Natural killer cell treated with Interleukin-12 subunit alpha and Interleukin-12 subunit beta and Interleukin-15 and Interleukin-18, amount 100 ng/mL, for 72 hours (primary cell): ENCODE measurements around the gene FOXJ3. TPM values are rescaled to one million over a fixed set of nuclear protein-coding genes. Genes with fewer than 3 reads are reported as not detected.
"Not testable (repeated sequence)": the region's sequence is repeated elsewhere in the genome, so short reads cannot be mapped to it uniquely, and the experiment has no call there.

Source experiments
- ATAC-seq, 2 donors: fragments of 150-1000 bp; cut with Tn5 transposase in 1 of 2; sonication (Bioruptor Pico), chemical (Tn5 transposase) in 1 of 2; 2 replicates each; pipeline ENCODE4 v1.10.0; 2021
- DNase-seq: peaks from one replicate; pipeline ENCODE4 v3.0.0; 2022; ENCODE audit warnings: low spot score
- H3K27ac Mint-ChIP-seq, 2 donors: 1 replicate in 1 of 2; 2 replicates in 1 of 2; pipeline ENCODE4 v1.8.0; 2022; ENCODE audit warnings: mixed read lengths in 2 of 2, mild to moderate bottlenecking in 1 of 2, moderate library complexity in 1 of 2
- H3K27me3 Mint-ChIP-seq, 2 donors: 1 replicate in 1 of 2; 2 replicates in 1 of 2; pipeline ENCODE4 v1.8.0; 2022; ENCODE audit warnings: mixed read lengths in 2 of 2
- H3K36me3 Mint-ChIP-seq: one replicate; pipeline ENCODE4 v1.8.0; 2022; ENCODE audit warnings: mixed read lengths
- H3K4me1 Mint-ChIP-seq, 2 donors: 1 replicate in 1 of 2; 2 replicates in 1 of 2; pipeline ENCODE4 v1.8.0; 2022; ENCODE audit warnings: low read depth in 2 of 2, mixed read lengths in 2 of 2, mild to moderate bottlenecking in 1 of 2
- H3K4me3 Mint-ChIP-seq: one replicate; pipeline ENCODE4 v1.8.0; 2022; ENCODE audit warnings: mixed read lengths
- H3K9me3 Mint-ChIP-seq: 2 replicates; pipeline ENCODE4 v1.8.0; 2022; ENCODE audit warnings: mixed read lengths
- total RNA-seq, 2 donors: library from RNA; stranded (reverse); gene quantifications; one replicate each; pipeline ENCODE4 v1.2.3, GENCODE V29; 2022

Gene FOXJ3
- total RNA-seq, 2 donors from 2014 or later: 57.9 to 69.9 TPM

DNA sequence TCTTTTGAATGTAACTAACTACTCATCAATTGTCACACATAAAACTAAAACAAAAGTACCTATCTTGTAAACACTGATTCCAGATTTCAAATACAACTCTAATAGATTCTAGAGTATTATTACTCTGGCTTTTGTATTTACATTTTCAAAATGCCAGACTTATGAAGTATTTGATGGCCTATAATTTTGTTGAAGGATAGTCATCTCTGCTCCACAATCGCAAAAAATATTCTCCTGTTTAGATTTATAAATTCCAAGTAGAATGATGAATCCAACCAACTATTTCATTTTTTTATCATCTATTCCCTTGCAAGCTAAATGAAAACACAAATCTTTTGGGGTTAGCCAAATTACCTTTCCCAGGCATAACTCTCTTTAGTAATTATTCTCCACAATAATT is 95.5 kb downstream of the FOXJ3 start:
- Mint-ChIP-seq H3K4me3 (no peak overlapping the region), H3K4me1 (peaks cover 31 to 42% of the 10 kb centered on the region in 2 donors), H3K27me3 (no peaks in the 10 kb centered on the region), H3K9me3 (peaks cover 20% of the 10 kb centered on the region), H3K36me3 (peaks cover 31% of the 10 kb centered on the region), H3K27ac (no peak overlapping the region)
- ATAC-seq (no peak), DNase-seq (no peak)

DNA sequence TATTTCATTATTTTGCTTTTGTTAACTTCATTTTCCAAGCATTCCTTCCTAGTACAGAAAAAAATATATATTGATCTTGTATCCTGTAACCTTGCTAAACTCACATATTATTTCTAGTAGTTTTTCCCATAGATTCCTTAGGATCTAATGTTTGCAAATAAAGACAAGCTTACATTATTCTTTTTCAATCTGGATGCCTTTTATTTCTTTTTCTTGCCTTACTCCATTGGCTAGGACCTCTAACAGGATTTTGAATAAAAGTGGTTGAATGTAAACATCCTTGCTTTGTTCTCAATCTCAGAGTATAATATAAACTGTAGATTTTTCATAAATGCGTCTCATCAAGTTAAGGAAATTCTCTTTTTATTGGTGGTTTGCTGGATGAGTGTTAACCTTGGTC is 96.0 kb downstream of the FOXJ3 start:
- Mint-ChIP-seq H3K4me3 (no peak overlapping the region), H3K4me1 (peaks cover 29 to 37% of the 10 kb centered on the region in 2 donors), H3K36me3 (peaks cover 31% of the 10 kb centered on the region)

DNA sequence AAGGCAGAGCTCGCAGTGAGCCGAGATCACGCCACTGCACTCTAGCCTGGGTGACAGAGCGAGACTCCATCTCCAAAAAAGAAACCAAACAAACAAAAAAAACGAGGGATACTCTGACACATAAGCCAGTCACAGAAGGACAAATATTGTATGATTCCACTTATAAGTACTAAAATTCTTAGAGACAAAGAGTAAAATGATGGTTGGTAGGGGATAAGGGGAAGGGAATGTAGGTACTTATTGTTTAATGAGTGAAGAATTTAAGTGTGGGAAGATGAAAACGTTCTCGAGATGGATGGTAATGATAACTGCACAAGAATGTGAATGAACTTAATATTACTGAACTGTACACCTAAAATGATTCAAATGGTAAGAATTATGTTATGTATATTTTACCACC is 103.8 kb downstream of the FOXJ3 start:
- Mint-ChIP-seq H3K27me3 (no peaks in the 10 kb centered on the region), H3K36me3 (peaks cover 7% of the 10 kb centered on the region), H3K9me3 (no peaks in the 10 kb centered on the region), H3K27ac (no peak overlapping the region), H3K4me1 (peaks cover 10 to 15% of the 10 kb centered on the region in 2 donors), H3K4me3 (no peak overlapping the region)
- DNase-seq (no peak), ATAC-seq (no peak)

More for the DNA sequence above, 96.0 kb downstream of the FOXJ3 start:
- H3K27ac Mint-ChIP-seq: no peak overlapping the region
- no peaks in the 10 kb centered on the region for H3K27me3 Mint-ChIP-seq
- DNase-seq (no peak), ATAC-seq (no peak)
- H3K9me3 Mint-ChIP-seq: peaks cover 20% of the 10 kb centered on the region

DNA sequence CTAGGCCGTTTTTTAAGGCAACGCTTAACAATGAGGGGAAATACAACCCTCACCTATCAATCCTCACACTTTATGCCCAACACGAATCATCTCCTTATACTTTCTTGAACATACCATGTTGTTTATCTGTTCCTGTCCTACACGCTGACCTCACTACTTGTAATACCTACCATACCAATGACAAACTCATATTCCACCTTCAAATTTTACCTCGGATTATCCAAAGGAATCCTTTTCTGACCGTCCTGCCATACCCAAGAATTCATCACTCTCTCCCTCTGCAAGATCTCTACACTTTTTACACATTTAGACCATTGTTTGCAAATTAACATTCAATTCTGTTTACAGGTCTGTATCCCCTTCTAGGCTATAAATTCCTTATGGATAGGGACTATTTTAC is 106.1 kb downstream of the FOXJ3 start:
- Mint-ChIP-seq H3K36me3 (peaks cover 3% of the 10 kb centered on the region), H3K4me1 (peaks cover 10 to 12% of the 10 kb centered on the region in 2 donors), H3K4me3 (no peak overlapping the region), H3K9me3 (no peaks in the 10 kb centered on the region), H3K27ac (no peak overlapping the region), H3K27me3 (no peaks in the 10 kb centered on the region)
- ATAC-seq: no peak
- no peak for DNase-seq

DNA sequence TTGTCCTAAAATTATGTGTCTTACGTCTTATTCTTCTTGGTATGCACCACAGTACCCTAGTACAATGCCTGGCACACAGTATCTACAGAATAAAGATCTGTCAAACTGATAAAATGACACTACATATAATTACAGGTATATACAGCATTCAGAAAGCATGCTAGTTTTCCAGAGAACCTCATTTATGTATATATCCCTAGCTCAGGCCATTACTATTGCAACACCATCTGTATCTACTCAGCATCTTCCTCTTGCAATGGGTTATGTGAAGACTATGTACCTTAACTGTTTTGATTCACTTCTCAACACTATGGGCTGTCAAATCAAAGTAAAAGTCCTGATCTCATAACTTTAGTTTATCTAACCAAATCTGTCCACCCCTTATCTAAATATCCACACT is 112.0 kb downstream of the FOXJ3 start:
- Mint-ChIP-seq H3K9me3 (no peaks in the 10 kb centered on the region), H3K27ac (no peak overlapping the region), H3K4me1 (peaks cover 32 to 45% of the 10 kb centered on the region in 2 donors), H3K36me3 (no peaks in the 10 kb centered on the region), H3K27me3 (no peaks in the 10 kb centered on the region), H3K4me3 (no peak overlapping the region)
- no peak for ATAC-seq
- DNase-seq: no peak

DNA sequence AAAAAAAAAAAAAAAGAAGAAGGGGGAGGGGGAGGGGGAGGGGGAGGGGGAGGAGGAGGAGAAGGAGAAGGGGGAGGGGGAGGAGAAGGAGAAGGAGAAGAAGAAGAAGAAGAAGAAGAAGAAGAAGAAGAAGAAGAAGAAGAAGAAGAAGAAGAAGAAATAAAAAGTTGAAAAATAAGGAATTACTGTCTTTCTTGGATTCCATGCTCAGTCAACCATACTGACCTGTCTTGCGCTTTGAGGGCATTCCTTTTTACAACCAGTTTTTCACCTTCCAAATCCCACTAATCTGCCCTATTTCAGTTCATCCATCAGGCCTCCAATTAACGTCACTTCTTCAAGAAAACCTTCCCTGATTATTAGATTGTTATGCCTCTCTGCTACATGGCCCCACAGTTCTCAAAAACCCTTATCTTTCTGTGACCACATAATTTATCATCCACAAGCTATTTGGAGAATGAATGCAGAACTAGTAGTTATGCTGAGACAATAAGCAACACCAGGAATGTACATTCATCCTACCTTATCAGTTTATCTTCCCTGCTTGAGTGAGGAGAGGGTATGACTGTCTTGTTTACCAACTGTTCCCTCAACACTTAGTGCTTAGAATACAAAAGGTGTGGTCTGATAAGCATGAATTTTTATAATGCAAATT is 113.0 kb downstream of the FOXJ3 start:
- DNase-seq: no peak
- Mint-ChIP-seq H3K36me3 (no peaks in the 10 kb centered on the region), H3K27ac (no peak overlapping the region), H3K4me1 (peaks cover 37 to 51% of the 10 kb centered on the region in 2 donors), H3K27me3 (no peaks in the 10 kb centered on the region), H3K9me3 (no peaks in the 10 kb centered on the region), H3K4me3 (no peak overlapping the region)
- no peak for ATAC-seq

DNA sequence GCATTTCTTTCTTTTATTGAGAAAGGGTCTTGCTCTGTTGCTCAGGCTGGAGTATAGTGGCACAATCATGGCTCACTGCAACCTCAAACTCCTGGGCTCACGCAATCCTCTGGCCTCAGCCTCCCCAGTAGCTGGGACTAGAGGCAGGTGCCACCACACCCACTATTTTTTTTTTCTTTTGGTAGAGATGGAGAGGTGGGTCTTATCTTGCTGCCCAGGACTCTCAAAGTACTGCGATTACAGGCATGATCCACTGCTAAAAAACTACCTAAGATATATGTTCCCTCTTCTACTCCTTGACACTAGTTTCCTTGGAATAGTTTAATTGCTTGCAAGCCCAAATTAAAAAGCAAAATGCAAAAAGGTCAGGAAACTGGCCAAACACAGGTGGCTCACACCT is 113.6 kb downstream of the FOXJ3 start:
- peaks cover 37 to 46% of the 10 kb centered on the region in 2 donors for H3K4me1 Mint-ChIP-seq
- H3K36me3 Mint-ChIP-seq: no peaks in the 10 kb centered on the region
- no peak for DNase-seq
- H3K4me3 Mint-ChIP-seq: no peak overlapping the region
- H3K27ac Mint-ChIP-seq: peak overlapping the region in 1 of 2 donors; percentile 53
- no peak for ATAC-seq
- H3K9me3 Mint-ChIP-seq: no peaks in the 10 kb centered on the region
- H3K27me3 Mint-ChIP-seq: no peaks in the 10 kb centered on the region

DNA sequence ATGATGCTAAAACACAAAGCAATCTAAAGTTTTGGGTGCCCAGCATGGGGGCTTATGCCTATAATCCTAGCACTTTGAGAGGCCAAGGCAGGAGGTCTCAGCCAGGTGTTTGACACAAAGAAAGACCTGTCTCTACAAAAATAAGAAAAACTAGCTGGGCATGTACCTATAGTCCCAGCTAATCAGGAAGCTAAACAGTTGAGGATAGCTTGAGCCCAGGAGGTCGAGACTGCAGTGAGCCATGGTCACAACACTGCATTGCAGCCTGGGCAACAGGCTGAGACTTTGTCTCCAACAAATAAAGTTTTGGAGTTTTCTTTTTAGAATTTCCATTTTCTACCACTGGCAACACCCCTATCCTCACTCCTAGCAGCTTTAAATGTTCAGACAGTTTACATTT is 115.4 kb downstream of the FOXJ3 start:
- DNase-seq: no peak
- Mint-ChIP-seq H3K4me3 (no peak overlapping the region), H3K27ac (no peak overlapping the region), H3K9me3 (no peaks in the 10 kb centered on the region), H3K27me3 (no peaks in the 10 kb centered on the region), H3K36me3 (peaks cover 1% of the 10 kb centered on the region), H3K4me1 (peaks cover 38 to 48% of the 10 kb centered on the region in 2 donors)
- ATAC-seq: no peak

DNA sequence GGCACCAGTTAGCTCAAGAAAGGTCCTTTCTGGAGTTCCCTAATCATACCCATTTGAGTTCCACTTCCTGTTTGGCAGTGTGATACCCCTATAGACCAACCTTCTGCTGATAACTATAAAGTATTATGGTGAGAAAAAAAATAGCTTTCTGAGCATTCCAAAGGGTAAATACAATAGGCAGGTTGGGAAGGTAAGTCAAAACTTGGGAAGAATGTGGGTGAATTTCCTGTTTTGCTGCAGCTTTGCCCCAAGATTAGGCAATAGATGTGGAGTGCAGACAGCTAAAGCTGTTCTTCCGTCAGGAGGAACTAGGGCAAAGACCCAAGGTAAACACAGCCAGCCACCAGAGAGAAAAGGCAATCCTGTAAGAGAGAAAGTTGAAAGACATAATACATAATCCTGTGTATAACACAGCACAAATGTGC is 120.6 kb downstream of the FOXJ3 start:
- DNase-seq (no peak), ATAC-seq (no peak)
- no peaks in the 10 kb centered on the region for H3K9me3 Mint-ChIP-seq
- H3K36me3 Mint-ChIP-seq: peaks cover 16% of the 10 kb centered on the region
- no peaks in the 10 kb centered on the region for H3K27me3 Mint-ChIP-seq
- H3K4me3 Mint-ChIP-seq: no peak overlapping the region
- H3K27ac Mint-ChIP-seq: no peak overlapping the region
- H3K4me1 Mint-ChIP-seq: peaks cover 32 to 44% of the 10 kb centered on the region in 2 donors

DNA sequence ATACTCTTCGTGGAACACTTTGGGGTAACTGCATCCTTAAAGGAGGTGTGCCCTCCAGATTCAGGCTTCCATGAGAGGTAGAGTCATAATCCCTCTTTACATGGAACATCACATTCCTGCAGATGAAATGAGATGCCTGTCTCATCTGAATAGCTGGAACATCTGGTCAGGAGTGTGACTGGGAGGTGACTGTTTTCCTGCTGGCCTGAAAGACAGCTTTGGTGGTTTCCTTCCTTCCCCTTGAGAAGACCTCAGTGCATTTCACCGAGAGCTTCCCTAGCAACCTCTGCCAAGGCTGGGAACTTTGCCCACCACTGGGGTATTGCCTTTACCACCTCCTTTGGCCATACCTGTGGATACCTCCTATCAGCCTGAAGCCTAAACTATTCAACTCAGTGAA is 123.8 kb downstream of the FOXJ3 start:
- H3K27ac Mint-ChIP-seq: no peak overlapping the region
- no peak overlapping the region for H3K4me3 Mint-ChIP-seq
- ATAC-seq (no peak), DNase-seq (no peak)
- no peaks in the 10 kb centered on the region for H3K27me3 Mint-ChIP-seq
- H3K9me3 Mint-ChIP-seq: peaks cover 5% of the 10 kb centered on the region
- peaks cover 33 to 49% of the 10 kb centered on the region in 2 donors for H3K4me1 Mint-ChIP-seq
- peaks cover 16% of the 10 kb centered on the region for H3K36me3 Mint-ChIP-seq

DNA sequence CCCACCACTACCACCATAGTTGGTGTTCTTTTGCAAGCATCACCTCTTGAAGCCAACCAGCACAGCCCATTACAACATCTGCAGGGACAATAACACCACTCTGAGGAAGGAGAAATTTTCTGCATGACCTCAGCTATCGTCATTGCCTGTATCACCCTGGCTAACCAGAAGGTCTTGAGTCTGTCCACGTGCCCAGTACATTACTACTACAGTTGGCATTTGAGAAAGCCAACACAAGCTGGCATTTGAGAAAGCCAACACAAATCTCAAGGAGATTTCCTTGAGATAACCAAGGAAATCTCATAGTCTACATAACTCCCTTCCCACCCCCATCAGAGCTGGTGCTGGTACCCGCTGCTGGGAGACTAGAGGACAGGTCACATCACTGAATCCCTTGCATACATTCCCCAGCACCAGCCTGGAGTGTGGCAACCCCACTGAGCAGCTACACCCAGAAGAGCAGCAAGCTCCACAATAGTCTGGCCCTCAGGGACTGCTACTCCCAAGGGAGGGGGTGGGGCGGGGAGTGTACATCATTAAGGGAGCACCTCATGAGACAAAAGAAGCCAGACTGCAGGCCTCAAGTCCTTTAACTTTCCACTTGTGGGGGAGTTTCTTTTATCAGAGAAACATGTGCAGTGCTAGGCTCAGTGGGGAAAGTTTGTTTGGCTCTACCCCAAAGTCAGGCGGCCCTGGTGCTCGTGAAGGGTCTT is 124.5 kb downstream of the FOXJ3 start:
- Mint-ChIP-seq H3K9me3 (peaks cover 5% of the 10 kb centered on the region), H3K27ac (no peak overlapping the region), H3K27me3 (no peaks in the 10 kb centered on the region), H3K36me3 (peaks cover 16% of the 10 kb centered on the region), H3K4me1 (peaks cover 37 to 52% of the 10 kb centered on the region in 2 donors), H3K4me3 (no peak overlapping the region)
- ATAC-seq (no peak), DNase-seq (no peak)

DNA sequence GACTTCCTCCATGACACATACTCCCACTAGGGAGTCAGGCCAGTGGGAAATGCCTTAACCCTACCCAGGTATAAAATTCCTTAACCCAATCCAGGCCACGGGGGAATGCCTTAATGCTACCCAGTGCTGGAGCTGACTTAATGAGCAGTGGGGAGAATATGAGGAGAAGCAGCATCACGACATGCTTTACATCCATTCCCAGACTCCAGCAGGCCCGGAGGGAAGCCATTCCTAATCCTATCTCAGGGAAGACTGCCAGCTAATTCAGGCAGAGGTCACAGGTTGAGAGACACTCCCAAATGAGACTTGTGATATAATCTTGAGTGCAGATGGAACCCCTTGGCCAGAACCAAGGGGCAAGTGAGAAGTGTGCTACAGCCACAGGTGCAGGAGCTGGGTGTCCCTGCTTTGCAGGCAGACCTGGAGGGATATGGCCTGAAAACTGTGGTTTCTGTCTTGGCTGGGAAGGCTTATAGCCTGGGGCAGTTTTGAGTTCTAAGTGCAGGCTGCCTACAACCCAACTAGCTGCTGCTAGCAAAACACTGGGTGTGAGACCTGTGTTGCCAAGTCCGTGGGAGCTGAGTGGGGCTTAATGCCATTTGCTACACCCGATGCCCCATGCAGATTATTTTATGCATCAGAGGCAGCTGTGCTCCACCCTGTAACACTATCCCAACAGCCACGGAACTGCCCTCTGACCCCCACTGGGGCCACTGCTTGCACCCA is 125.3 kb downstream of the FOXJ3 start:
- Mint-ChIP-seq H3K27ac (no peak overlapping the region), H3K36me3 (peaks cover 19% of the 10 kb centered on the region), H3K4me3 (no peak overlapping the region), H3K9me3 (peaks cover 5% of the 10 kb centered on the region), H3K4me1 (peaks cover 39 to 53% of the 10 kb centered on the region in 2 donors), H3K27me3 (no peaks in the 10 kb centered on the region)
- DNase-seq: no peak
- no peak for ATAC-seq

DNA sequence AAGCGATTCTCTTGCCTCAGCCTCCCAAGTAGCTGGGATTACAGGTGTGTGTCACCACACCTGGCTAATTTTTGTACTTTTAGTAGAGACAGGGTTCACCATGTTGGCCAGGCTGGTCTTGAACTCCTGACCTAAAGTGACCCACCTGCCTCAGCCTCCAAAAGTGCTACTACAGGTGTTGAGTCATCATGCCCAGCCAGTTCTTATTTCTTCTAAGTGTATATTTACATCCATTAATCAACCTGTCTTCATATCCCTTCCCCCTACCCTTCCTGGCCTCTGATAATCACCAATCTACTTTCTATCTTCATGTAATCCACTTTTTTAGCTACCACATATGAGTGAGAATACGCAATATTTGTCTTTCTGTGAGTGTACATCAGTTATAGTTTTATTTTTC is 128.1 kb downstream of the FOXJ3 start:
- not testable (repeated sequence) for ATAC-seq, H3K27me3 Mint-ChIP-seq, DNase-seq, H3K4me3 Mint-ChIP-seq, H3K27ac Mint-ChIP-seq
- H3K9me3 Mint-ChIP-seq: peaks cover 11% of the 10 kb centered on the region
- peaks cover 27 to 37% of the 10 kb centered on the region in 2 donors for H3K4me1 Mint-ChIP-seq
- H3K36me3 Mint-ChIP-seq: peaks cover 27% of the 10 kb centered on the region

DNA sequence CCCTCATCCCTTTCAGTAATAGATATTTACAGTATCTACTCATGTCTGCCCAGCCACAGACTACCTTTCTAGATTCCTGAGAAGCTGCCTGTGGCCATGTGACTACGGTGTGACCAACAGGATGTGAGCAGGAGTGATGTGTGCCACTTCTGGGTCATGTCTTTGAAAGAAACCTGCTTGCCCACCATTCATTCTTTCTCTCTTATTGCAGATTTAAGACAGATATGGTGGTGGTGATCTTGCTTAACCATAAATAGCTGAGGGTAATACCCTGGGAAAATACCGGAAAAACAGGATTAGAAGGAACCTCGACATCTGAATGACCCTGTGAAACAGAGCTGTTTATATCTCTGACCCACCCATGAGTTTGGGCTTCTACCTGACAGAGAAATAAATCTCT is 128.9 kb downstream of the FOXJ3 start:
- peaks cover 27 to 33% of the 10 kb centered on the region in 2 donors for H3K4me1 Mint-ChIP-seq
- H3K9me3 Mint-ChIP-seq: peaks cover 12% of the 10 kb centered on the region
- no peak overlapping the region for H3K4me3 Mint-ChIP-seq
- ATAC-seq (peak in 1 of 2 donors; percentile 60), DNase-seq (no peak)
- H3K27ac Mint-ChIP-seq: peak overlapping the region in 1 of 2 donors; percentile 40
- H3K27me3 Mint-ChIP-seq: no peaks in the 10 kb centered on the region
- H3K36me3 Mint-ChIP-seq: peaks cover 29% of the 10 kb centered on the region
